Ovary (tissue), 10 donors: ENCODE measurements around the gene RIPOR3. TPM values are rescaled to one million over a fixed set of nuclear protein-coding genes. Genes with fewer than 3 reads are reported as not detected.
A peak's percentile ranks its signal among the peaks of the same experiment; 100 is the strongest.

Experiments
- DNase-seq, 5 donors: peaks; one replicate each; pipeline ENCODE4 v3.0.0-alpha.2; 2019 to 2020
- H3K27ac ChIP-seq, 2 donors: fragments of 200-600 bp; one replicate each; pipeline versions ENCODE4 v1.5.1 to v1.8.0; 2019 to 2022
- H3K27me3 ChIP-seq: fragments of 200-600 bp; one replicate; pipeline ENCODE4 v1.8.0; 2022
- H3K36me3 ChIP-seq: fragments of 200-600 bp; sonication (generic); one replicate; pipeline ENCODE4 v1.5.1; 2019
- H3K4me1 ChIP-seq: one replicate; pipeline ENCODE4 v1.8.1; 2013; ENCODE audit warnings: mild to moderate bottlenecking, moderate library complexity; ENCODE audit not compliant: insufficient read depth
- H3K4me3 ChIP-seq: fragments of 200-600 bp; sonication (generic); one replicate; pipeline ENCODE4 v1.5.1; 2017
- H3K9me3 ChIP-seq, 2 donors: fragments of 200-600 bp in 1 of 2; sonication (generic) in 1 of 2; one replicate each; pipeline versions ENCODE4 v1.5.1 to v1.8.1; 2013 to 2019; ENCODE audit warnings: mild to moderate bottlenecking in 1 of 2, moderate library complexity in 1 of 2
- EP300 ChIP-seq: sonication (generic); formaldehyde crosslinking; IDR thresholded peaks from one replicate; pipeline ENCODE4 v1.6.1; 2017; ENCODE audit warnings: antibody characterized with exemption
- POLR2A ChIP-seq: fragments of 450-650 bp; IDR thresholded peaks from one replicate; pipeline ENCODE4 v1.6.1; 2017; ENCODE audit warnings: antibody characterized with exemption, mild to moderate bottlenecking, moderate library complexity
- WGBS, 3 donors: extraction: QIAGEN DNeasy Blood & Tissue Kit in 1 of 3; methylation state at CpG; one replicate each; pipeline versions ENCODE4 v1.1.5 to v1.1.7; 2013 to 2017; 5-methylcytosine and 5-hydroxymethylcytosine counted together
- intact Hi-C, 4 donors: fragments of 100-400 bp; cut with DNase I; formaldehyde crosslinking; loops; one replicate each; pipeline versions ENCODE4 v1.11.0 to v1.15.1; 2022 to 2023
- long read RNA-seq, 3 donors: library from polyadenylated mRNA in 2 of 3; unstranded in 2 of 3; transcript quantifications; one replicate each; pipeline ENCODE4 v2.0.0 and lab custom pipeline, GENCODE V29; 2021 to 2026
- polyA plus RNA-seq, 2 donors: library from polyadenylated mRNA; stranded (reverse); fragments of 200-250 nt in 1 of 2; fragments of 350-450 nt in 1 of 2; fragmentation: Illumina TruSeq in 1 of 2; extraction: RNeasy Lipid Tissue Mini Kit (QIAGEN cat#74804) in 1 of 2; gene quantifications; one replicate each; pipeline ENCODE4 v1.2.3, GENCODE V29; 2013 to 2014
- total RNA-seq, 7 donors: library from RNA; depleted of rRNA in 2 of 7; stranded (reverse); fragments of >200 nt in 2 of 7; fragmentation: NEBNext Ultra II Directional in 3 of 7; extraction: Animal tissue kit (Norgen Biotek cat#: 25700) in 3 of 7; gene quantifications; one replicate each; pipeline versions ENCODE4 v1.1.0 to v1.2.4, GENCODE V29; 2016 to 2023
- TF ChIP-seq, protein P1 (sequence below), 3 donors: fragments of 450-650 bp in 2 of 3; fragments of 200-600 bp in 1 of 3; IDR thresholded peaks; one replicate each; pipeline versions ENCODE4 v1.5.1 to v1.8.0; 2016 to 2022; ENCODE audit warnings: antibody characterized with exemption in 3 of 3, mild to moderate bottlenecking in 1 of 3
- donor health status: DM: no; HTN: no; CAD: no; lungs with moderate emphysema.
- donor health status: DM: no; HTN: no; CAD: no.
- donor health status: Bipolar disorder and iron deficiency.
- donor health status: DM: yes; HTN: yes; CAD: no.
- donor health status: DM: no; HTN: no; CAD: no.
- donor health status: DM: yes; HTN: yes; CAD: no.

The RIPOR3 gene, protein sequence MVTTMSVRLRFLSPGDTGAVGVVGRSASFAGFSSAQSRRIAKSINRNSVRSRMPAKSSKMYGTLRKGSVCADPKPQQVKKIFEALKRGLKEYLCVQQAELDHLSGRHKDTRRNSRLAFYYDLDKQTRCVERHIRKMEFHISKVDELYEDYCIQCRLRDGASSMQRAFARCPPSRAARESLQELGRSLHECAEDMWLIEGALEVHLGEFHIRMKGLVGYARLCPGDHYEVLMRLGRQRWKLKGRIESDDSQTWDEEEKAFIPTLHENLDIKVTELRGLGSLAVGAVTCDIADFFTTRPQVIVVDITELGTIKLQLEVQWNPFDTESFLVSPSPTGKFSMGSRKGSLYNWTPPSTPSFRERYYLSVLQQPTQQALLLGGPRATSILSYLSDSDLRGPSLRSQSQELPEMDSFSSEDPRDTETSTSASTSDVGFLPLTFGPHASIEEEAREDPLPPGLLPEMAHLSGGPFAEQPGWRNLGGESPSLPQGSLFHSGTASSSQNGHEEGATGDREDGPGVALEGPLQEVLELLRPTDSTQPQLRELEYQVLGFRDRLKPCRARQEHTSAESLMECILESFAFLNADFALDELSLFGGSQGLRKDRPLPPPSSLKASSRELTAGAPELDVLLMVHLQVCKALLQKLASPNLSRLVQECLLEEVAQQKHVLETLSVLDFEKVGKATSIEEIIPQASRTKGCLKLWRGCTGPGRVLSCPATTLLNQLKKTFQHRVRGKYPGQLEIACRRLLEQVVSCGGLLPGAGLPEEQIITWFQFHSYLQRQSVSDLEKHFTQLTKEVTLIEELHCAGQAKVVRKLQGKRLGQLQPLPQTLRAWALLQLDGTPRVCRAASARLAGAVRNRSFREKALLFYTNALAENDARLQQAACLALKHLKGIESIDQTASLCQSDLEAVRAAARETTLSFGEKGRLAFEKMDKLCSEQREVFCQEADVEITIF
- total RNA-seq (10 to 100 TPM in 2 of 7 donors, 1 to 10 TPM in 5; 1.3 to 22.7 (median 8.0) TPM), polyA plus RNA-seq (1 to 10 TPM; 1.7 to 9.6 TPM)
- long read RNA-seq, donor 1, full-length matches to known transcripts: 1 of 29 reads
- long read RNA-seq, donor 1, partial matches to known transcripts: 18 of 29 reads
- long read RNA-seq, donor 1, other reads (novel, unspliced or antisense): 10 of 29 reads
- long read RNA-seq, donor 2, full-length matches to known transcripts: 2 of 2 reads
- long read RNA-seq, donor 2, partial matches to known transcripts: 0 of 2 reads
- long read RNA-seq, donor 2, other reads (novel, unspliced or antisense): 0 of 2 reads
- long read RNA-seq, donor 3, full-length matches to known transcripts: 7 of 38 reads
- long read RNA-seq, donor 3, partial matches to known transcripts: 7 of 38 reads
- long read RNA-seq, donor 3, other reads (novel, unspliced or antisense): 24 of 38 reads

DNA sequence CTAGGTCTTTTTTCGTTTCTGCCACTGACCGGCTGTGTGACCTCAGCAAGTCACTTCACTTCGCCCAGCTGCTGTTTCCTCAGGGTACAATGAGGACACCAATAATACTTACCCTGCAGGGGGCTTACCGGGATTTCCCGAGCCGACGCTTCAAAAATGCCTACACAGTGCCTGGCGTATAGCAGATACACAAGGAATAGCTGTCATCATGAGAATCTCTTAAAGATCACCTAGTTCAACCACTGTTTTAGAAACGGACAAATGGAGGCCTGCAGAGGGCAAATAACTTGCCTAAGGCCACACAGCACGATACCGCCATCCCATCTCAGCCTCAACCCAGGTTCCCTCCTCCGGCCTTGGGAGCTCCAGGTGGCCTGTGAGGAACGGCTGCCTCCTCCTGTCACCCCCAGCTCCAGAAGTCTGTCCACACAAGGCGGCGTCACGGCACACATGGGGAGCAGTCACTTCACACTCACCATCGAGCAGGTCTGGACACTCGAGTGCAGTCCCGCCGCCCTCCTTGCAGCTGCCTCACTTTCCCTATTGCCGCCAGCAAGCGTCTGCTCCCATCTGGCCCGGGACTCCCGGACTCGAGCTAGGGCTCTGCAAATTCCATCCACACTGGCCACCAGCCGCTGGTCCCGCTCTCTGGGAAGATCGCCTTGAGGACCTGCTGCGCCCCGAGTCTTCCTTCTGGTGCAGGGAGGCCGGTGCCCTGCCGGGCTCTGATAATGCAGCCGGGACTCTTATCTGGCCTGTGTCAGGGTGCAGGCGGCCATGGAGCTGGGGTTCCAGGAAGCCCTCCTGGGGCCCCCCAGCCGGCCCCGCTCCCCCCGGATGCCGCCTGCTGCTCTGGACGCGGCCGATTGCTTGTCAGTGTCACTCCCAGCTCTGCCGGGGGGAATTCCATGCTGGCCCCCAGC lies at the start of gene RIPOR3:
RIPOR3 (minus strand) TSS at position 893 of the 923 bp plus-strand sequence; CDS start at position 479, 414 bp downstream.
- Histone ChIP-seq H3K9me3 (no peaks in the 10 kb centered on the region), H3K4me1 (no peaks in the 10 kb centered on the region), H3K27ac (peak within 1 kb of the TSS; percentile 48 to 72), H3K27me3 (no peaks in the 10 kb centered on the region), H3K36me3 (no peaks in the 10 kb centered on the region), H3K4me3 (peak within 1 kb of the TSS; percentile 41)
- intact Hi-C loops: no loop called here
- WGBS, 3 donors: 17 to 31% (median 28%) methylated on average over 39 to 42 of the region's 42 CpGs
- TF ChIP-seq EP300: no peak
- TF ChIP-seq, protein P1, sequence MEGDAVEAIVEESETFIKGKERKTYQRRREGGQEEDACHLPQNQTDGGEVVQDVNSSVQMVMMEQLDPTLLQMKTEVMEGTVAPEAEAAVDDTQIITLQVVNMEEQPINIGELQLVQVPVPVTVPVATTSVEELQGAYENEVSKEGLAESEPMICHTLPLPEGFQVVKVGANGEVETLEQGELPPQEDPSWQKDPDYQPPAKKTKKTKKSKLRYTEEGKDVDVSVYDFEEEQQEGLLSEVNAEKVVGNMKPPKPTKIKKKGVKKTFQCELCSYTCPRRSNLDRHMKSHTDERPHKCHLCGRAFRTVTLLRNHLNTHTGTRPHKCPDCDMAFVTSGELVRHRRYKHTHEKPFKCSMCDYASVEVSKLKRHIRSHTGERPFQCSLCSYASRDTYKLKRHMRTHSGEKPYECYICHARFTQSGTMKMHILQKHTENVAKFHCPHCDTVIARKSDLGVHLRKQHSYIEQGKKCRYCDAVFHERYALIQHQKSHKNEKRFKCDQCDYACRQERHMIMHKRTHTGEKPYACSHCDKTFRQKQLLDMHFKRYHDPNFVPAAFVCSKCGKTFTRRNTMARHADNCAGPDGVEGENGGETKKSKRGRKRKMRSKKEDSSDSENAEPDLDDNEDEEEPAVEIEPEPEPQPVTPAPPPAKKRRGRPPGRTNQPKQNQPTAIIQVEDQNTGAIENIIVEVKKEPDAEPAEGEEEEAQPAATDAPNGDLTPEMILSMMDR (IDR thresholded peaks at IDR 0.05): no peak
- peak; percentile 34 to 57 (median 40) for DNase-seq

DNA sequence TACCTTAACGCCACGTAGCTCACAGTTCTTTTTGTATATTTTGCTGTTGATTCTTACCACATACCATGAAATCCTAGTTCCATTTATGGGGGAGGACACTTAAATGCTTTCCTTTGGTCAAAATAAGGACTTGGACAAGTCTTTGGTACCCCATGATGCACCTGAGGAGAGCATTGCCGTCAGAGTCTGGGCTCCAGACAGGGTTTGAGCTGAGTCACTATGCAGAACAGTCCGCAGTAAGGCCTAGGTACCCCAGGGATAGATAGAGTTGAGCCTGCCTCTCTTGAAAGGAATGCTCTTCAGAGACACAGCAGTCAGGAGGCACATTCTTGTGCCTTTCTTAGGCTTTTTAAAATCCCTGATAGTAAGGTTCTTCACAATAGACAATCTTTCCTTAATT lies 46.0 kb upstream of the RIPOR3 start:
- Histone ChIP-seq H3K4me3 (no peak overlapping the region), H3K27ac (no peak overlapping the region), H3K4me1 (peaks cover under 1% of the 10 kb centered on the region), H3K27me3 (no peaks in the 10 kb centered on the region), H3K36me3 (no peaks in the 10 kb centered on the region), H3K9me3 (no peaks in the 10 kb centered on the region)
- 82 to 89% (median 88%) methylated on average over 4 of the region's 4 CpGs for WGBS, 3 donors
- TF ChIP-seq, protein P1 (IDR thresholded peaks at IDR 0.05): no peak
- no peak for TF ChIP-seq POLR2A
- no peak for TF ChIP-seq EP300
- intact Hi-C loops: no loop called here
- no peak for DNase-seq

DNA sequence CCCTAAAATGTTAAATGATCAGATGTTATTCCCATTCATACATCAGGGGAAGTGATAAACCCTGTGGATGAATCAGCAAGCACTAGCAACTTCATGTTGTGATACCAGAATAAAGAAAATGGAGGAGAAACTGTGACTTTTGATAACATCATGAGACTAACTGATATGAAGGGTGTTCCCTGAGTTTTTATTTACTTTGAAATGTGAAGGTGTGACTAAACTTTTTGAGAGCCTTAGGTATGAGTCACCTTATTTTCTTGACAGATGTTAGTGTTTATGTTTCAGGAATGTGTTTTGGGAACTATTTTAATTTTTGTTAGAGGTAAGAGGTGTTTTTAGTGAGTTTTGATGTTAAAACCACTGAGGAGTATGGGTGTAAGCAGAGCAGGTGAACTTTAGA lies 44.5 kb upstream of the RIPOR3 start:
- no peaks in the 10 kb centered on the region for H3K27me3 ChIP-seq
- no peaks in the 10 kb centered on the region for H3K9me3 ChIP-seq
- TF ChIP-seq, protein P1 (IDR thresholded peaks at IDR 0.05): no peak
- TF ChIP-seq POLR2A (no peak), EP300 (no peak)
- intact Hi-C loops: no loop called here
- DNase-seq: no peak
- H3K27ac ChIP-seq: no peak overlapping the region
- H3K36me3 ChIP-seq: no peaks in the 10 kb centered on the region
- peaks cover 1% of the 10 kb centered on the region for H3K4me1 ChIP-seq
- H3K4me3 ChIP-seq: no peak overlapping the region
